ENCODE results near the gene TSEN54. TPM values are rescaled to one million over a fixed set of nuclear protein-coding genes. Genes with fewer than 3 reads are reported as not detected.

Gene TSEN54
- total and polyA plus RNA-seq, 5 donors from 2014 or later: 35.2 to 54.6 (median 52.3) TPM

DNA sequence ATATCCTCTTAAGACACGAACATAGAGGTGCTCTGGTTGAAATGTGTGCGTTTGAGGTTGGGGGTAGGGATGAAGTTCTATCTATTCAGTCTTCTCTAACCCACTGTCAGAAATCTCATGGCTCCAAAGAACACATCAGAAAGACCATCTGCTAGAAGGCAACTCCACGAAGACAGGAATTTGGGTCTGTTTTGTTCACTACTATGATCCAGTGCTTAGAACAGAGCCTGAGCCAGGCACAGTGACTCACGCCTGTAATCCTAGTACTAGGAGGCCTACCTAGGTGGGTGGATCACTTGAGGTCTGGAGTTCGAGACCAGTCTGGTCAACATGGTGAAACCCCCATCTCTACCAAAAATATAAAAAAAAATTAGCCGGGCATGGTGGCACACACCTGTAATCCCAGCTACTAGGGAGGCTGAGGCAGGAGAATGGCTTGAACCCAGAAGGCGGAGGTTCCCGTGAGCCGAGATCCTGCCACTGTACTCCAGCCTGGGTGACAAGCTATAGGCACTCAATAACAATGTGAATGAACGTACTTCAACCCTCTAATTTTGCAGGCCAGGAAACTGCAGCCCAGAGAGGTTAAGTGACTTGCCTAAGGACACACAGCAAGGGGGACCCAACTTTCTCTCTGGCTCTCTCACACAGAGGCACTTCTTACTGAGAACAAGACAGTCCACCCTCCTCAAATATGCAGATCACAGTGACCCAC lies 3.2 kb upstream of the TSEN54 start:
- Mint-ChIP-seq H3K27ac (no peak overlapping the region), H3K4me1 (peaks cover 1 to 11% (median 8%) of the 10 kb centered on the region in 4 donors), H3K36me3 (no peaks in the 10 kb centered on the region), H3K27me3 (peaks cover 15% of the 10 kb centered on the region), H3K4me3 (peak overlapping the region; percentile 41 to 80 (median 62)), H3K9me3 (no peaks in the 10 kb centered on the region)
- Histone ChIP-seq H3K27me3 (ENCODE audit: control insufficient read depth, insufficient read depth, low read length) (no peaks in the 10 kb centered on the region), H3K4me3 (ENCODE audit: low read depth, low read length) (no peak overlapping the region), H3K36me3 (ENCODE audit: control insufficient read depth, insufficient read depth, low read length) (no peaks in the 10 kb centered on the region), H3K9me3 (ENCODE audit: control insufficient read depth in 2 of 2, low read length in 2 of 2) (no peaks in the 10 kb centered on the region), H3K4me1 (ENCODE audit: control insufficient read depth, insufficient read depth, low read length, poor library complexity, severe bottlenecking) (peaks cover 26% of the 10 kb centered on the region), H3K27ac (ENCODE audit: insufficient read depth, low read length, poor library complexity, severe bottlenecking) (no peak overlapping the region)
- ATAC-seq (ENCODE audit: low read depth in 2 of 2) (no peak), DNase-seq (no peak)

DNA sequence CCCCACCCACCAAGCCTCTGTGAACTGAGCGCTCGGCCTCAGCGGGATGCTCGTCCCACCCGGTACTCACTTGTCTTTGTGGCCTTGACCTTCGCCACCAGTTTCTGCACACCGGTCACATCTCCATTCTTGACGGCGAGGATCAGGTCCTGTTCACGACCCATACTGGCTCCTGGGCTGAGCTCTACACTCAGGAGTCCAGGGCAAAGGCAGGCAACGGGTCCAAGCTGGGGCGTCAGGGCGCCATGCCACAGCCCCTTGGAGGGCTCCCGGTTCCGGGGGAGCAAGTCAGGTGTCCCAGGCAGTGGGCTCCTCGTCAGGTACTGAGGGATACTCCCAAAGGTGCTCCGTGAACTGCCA lies 2.7 kb upstream of the TSEN54 start:
- H3K4me3 Mint-ChIP-seq: peak overlapping the region in 3 of 4 donors; percentile 41 to 77 (median 48)

DNA sequence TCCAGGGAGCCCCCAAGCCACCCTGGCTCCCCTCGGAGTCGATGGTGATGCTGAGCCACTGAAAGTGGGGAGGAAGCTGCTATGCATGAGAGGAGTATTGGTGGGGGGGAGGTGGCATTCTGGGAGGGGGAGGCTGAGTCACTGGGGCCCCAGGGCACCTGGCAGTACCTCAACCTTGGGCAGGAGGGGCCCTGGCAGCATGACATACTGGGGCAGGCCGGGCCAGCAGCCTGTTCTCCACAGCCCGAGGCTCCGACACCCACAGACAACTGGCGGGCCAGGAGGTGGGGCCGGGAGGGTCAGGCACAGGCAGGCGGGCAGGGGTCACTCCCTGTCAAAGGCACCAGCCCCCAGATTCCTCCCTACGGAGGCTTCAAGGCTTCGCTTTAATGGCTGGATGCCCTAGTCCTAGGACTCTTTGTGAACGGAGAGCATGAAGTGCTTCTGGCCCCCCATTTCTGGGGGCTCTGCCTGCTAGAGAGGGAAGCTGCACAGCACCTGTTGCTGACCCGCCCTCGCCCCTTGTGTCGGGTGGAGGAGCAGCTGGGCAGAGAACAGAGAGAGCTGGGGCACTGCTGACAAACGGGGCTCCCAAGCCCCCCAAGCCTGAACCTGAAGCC lies 1.9 kb upstream of the TSEN54 start:
- no peaks in the 10 kb centered on the region for H3K9me3 Mint-ChIP-seq
- peaks cover 9 to 24% (median 15%) of the 10 kb centered on the region in 4 donors for H3K4me1 Mint-ChIP-seq
- no peak overlapping the region for H3K27ac ChIP-seq (ENCODE audit: insufficient read depth, low read length, poor library complexity, severe bottlenecking)
- H3K9me3 ChIP-seq (ENCODE audit: control insufficient read depth in 2 of 2, low read length in 2 of 2): no peaks in the 10 kb centered on the region
- DNase-seq: no peak
- no peak for ATAC-seq (ENCODE audit: low read depth in 2 of 2)
- H3K27me3 Mint-ChIP-seq: peaks cover 15% of the 10 kb centered on the region
- no peak overlapping the region for H3K27ac Mint-ChIP-seq
- H3K36me3 ChIP-seq (ENCODE audit: control insufficient read depth, insufficient read depth, low read length): no peaks in the 10 kb centered on the region
- no peaks in the 10 kb centered on the region for H3K27me3 ChIP-seq (ENCODE audit: control insufficient read depth, insufficient read depth, low read length)
- peak overlapping the region in 3 of 4 donors; percentile 48 to 74 (median 61) for H3K4me3 Mint-ChIP-seq
- H3K4me3 ChIP-seq (ENCODE audit: low read depth, low read length): no peak overlapping the region
- H3K4me1 ChIP-seq (ENCODE audit: control insufficient read depth, insufficient read depth, low read length, poor library complexity, severe bottlenecking): peaks cover 37% of the 10 kb centered on the region
- peaks cover 4% of the 10 kb centered on the region for H3K36me3 Mint-ChIP-seq

More for the DNA sequence above, 2.7 kb upstream of the TSEN54 start:
- no peaks in the 10 kb centered on the region for H3K9me3 ChIP-seq (ENCODE audit: control insufficient read depth in 2 of 2, low read length in 2 of 2)
- H3K27ac Mint-ChIP-seq: no peak overlapping the region
- peaks cover 15% of the 10 kb centered on the region for H3K27me3 Mint-ChIP-seq
- no peak for DNase-seq
- no peaks in the 10 kb centered on the region for H3K9me3 Mint-ChIP-seq
- H3K4me3 ChIP-seq (ENCODE audit: low read depth, low read length): no peak overlapping the region
- peaks cover 7 to 17% (median 14%) of the 10 kb centered on the region in 4 donors for H3K4me1 Mint-ChIP-seq
- no peak overlapping the region for H3K27ac ChIP-seq (ENCODE audit: insufficient read depth, low read length, poor library complexity, severe bottlenecking)
- H3K27me3 ChIP-seq (ENCODE audit: control insufficient read depth, insufficient read depth, low read length): no peaks in the 10 kb centered on the region
- peaks cover 32% of the 10 kb centered on the region for H3K4me1 ChIP-seq (ENCODE audit: control insufficient read depth, insufficient read depth, low read length, poor library complexity, severe bottlenecking)
- ATAC-seq (ENCODE audit: low read depth in 2 of 2): no peak
- H3K36me3 ChIP-seq (ENCODE audit: control insufficient read depth, insufficient read depth, low read length): no peaks in the 10 kb centered on the region
- H3K36me3 Mint-ChIP-seq: peaks cover 3% of the 10 kb centered on the region

DNA sequence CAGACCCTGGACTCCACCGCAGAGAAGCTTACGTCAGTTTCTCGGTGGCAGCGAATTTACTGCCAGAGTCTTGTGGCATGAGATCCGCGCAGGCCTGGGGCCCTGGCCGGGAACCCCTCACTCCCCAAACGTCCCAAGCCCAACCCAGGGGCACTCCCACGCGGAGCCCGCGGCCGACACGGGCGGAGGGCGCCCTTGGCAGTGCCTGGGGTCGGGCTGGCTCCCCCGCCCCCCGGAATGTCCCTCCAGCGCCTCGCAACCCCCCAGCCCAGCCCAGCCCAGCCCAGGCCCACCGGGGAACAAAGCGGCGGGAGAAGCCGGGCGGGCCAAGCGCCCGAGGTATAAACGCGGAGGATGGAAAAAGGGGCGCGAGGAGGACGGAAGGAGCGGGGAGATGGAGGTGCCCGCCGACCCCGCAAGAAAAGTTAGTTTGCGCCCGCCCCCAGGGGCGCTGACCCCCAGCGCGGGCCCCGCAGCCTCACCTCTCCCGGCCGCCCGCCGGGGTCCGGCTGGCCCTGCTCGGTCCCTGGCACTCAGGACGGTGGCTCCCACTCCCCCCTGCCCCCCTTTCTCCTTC lies 1.3 kb upstream of the TSEN54 start:
- ATAC-seq (ENCODE audit: low read depth in 2 of 2): no peak
- Histone ChIP-seq H3K4me3 (ENCODE audit: low read depth, low read length) (no peak overlapping the region), H3K27ac (ENCODE audit: insufficient read depth, low read length, poor library complexity, severe bottlenecking) (no peak overlapping the region), H3K36me3 (ENCODE audit: control insufficient read depth, insufficient read depth, low read length) (no peaks in the 10 kb centered on the region), H3K27me3 (ENCODE audit: control insufficient read depth, insufficient read depth, low read length) (no peaks in the 10 kb centered on the region), H3K4me1 (ENCODE audit: control insufficient read depth, insufficient read depth, low read length, poor library complexity, severe bottlenecking) (peaks cover 37% of the 10 kb centered on the region), H3K9me3 (ENCODE audit: control insufficient read depth in 2 of 2, low read length in 2 of 2) (no peaks in the 10 kb centered on the region)
- Mint-ChIP-seq H3K4me3 (peak overlapping the region in 3 of 4 donors; percentile 27 to 61 (median 48)), H3K36me3 (peaks cover 4% of the 10 kb centered on the region), H3K27ac (no peak overlapping the region), H3K9me3 (no peaks in the 10 kb centered on the region), H3K27me3 (peaks cover 15% of the 10 kb centered on the region), H3K4me1 (peaks cover 9 to 27% (median 15%) of the 10 kb centered on the region in 4 donors)
- DNase-seq: no peak

DNA sequence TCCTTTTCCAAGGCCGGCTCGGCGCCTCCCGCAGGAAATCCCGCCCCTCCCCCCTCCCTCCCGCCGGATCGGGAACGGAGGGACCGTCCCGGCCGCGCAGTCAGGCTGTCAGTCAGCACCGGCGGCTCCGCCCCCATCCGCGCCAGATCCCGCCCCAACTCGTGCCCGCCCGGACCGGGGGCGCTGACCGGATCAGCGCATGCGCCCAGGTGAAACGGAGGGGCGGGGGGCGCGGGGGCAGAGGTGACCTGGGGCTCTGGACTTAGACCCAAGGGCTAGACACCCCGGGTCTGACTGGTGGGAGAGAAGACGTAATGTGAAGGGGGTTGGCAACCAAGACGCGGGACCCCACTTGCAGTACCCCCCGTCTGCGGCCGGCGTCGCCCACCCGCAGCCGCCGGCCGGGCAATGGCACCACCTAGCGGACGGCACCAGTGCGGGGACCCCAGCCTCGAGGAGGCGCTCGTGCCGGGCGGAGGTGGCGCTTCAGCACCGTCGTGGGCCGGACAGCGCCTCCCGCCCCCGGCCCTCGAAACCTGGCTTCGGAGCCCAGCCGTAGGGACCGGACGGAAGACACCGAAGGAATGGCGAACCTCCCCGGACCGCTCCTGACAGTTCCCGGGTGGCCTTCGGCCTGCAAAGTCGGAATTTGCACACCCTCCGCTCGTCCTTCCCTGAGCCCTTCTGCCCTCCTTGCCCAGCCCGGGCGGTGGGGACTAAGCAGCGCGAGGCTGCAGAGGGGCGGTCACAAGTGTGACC lies 653 bp upstream of the TSEN54 start, which contains the start of gene CASKIN2:
CASKIN2 (minus strand) TSS at position 42 of the 759 bp plus-strand sequence. CDS start 1,733 bp downstream, outside the sequence.
- ATAC-seq (ENCODE audit: low read depth in 2 of 2) (peak; percentile 47 to 48), DNase-seq (peak; percentile 58 to 72 (median 69))
- Mint-ChIP-seq H3K27me3 (peaks cover 15% of the 10 kb centered on the region), H3K27ac (no peak within 1 kb of the TSS), H3K4me3 (peak within 1 kb of the TSS; percentile 77 to 90 (median 84)), H3K9me3 (no peaks in the 10 kb centered on the region), H3K36me3 (peaks cover 4% of the 10 kb centered on the region), H3K4me1 (peaks cover 9 to 27% (median 15%) of the 10 kb centered on the region in 4 donors)
- Histone ChIP-seq H3K9me3 (ENCODE audit: control insufficient read depth in 2 of 2, low read length in 2 of 2) (no peaks in the 10 kb centered on the region), H3K4me1 (ENCODE audit: control insufficient read depth, insufficient read depth, low read length, poor library complexity, severe bottlenecking) (peaks cover 37% of the 10 kb centered on the region), H3K4me3 (ENCODE audit: low read depth, low read length) (peak within 1 kb of the TSS; percentile 51), H3K27ac (ENCODE audit: insufficient read depth, low read length, poor library complexity, severe bottlenecking) (no peak within 1 kb of the TSS), H3K36me3 (ENCODE audit: control insufficient read depth, insufficient read depth, low read length) (no peaks in the 10 kb centered on the region), H3K27me3 (ENCODE audit: control insufficient read depth, insufficient read depth, low read length) (no peaks in the 10 kb centered on the region)

DNA sequence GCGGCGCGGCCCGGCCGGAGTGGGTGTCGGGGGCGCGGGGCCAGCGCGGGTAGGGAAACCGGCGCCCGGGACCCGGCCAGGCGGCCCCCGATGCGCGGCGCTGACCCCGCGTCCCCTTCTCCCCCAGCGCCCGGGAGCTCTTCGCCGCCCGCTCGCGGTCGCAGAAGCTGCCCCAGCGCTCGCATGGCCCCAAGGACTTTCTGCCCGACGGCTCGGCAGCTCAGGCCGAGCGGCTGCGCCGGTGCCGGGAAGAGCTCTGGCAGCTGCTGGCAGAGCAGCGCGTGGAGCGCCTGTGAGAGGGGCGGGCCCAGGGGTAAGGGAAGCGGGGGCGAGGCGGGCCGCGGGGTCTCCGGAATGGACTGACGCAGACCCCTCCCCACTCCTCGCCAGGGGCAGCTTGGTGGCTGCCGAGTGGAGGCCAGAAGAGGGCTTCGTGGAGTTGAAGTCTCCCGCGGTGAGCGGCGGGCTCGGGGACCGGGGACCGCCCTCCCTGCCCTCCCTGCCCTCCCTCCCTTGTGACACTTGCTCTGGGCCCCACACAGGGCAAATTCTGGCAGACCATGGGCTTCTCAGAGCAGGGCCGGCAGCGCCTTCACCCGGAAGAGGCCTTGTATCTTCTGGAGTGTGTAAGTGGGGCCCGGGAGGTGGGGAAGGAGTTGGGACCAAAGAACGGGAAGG lies 430 bp downstream of the TSEN54 start:
- no peaks in the 10 kb centered on the region for H3K9me3 Mint-ChIP-seq
- DNase-seq: peak; percentile 28 to 34 (median 32)
- Histone ChIP-seq H3K4me1 (ENCODE audit: control insufficient read depth, insufficient read depth, low read length, poor library complexity, severe bottlenecking) (peaks cover 37% of the 10 kb centered on the region), H3K36me3 (ENCODE audit: control insufficient read depth, insufficient read depth, low read length) (peaks cover 4% of the 10 kb centered on the region), H3K27ac (ENCODE audit: insufficient read depth, low read length, poor library complexity, severe bottlenecking) (no peak overlapping the region), H3K9me3 (ENCODE audit: control insufficient read depth in 2 of 2, low read length in 2 of 2) (no peaks in the 10 kb centered on the region), H3K4me3 (ENCODE audit: low read depth, low read length) (peak overlapping the region; percentile 77), H3K27me3 (ENCODE audit: control insufficient read depth, insufficient read depth, low read length) (no peaks in the 10 kb centered on the region)
- H3K27me3 Mint-ChIP-seq: peaks cover 15% of the 10 kb centered on the region
- ATAC-seq (ENCODE audit: low read depth in 2 of 2): no peak
- peak overlapping the region; percentile 77 to 90 (median 86) for H3K4me3 Mint-ChIP-seq
- H3K36me3 Mint-ChIP-seq: peaks cover 4% of the 10 kb centered on the region
- peak overlapping the region; percentile 62 to 94 (median 88) for H3K27ac Mint-ChIP-seq
- peaks cover 9 to 27% (median 15%) of the 10 kb centered on the region in 4 donors for H3K4me1 Mint-ChIP-seq
